HG03103 (cell line): ENCODE data around the gene GLDN.
"Not testable (repeated sequence)": the region's sequence is repeated elsewhere in the genome, so short reads cannot be mapped to it uniquely, and the experiment has no call there.

Source experiments
- ATAC-seq: cut with Tn5 transposase; IDR thresholded peaks from one replicate; pipeline ENCODE4 v1.9.1; 2021; ENCODE audit warnings: low read depth; ENCODE audit not compliant: unreplicated experiment

Gene GLDN

GRCh38 chr15:51438526-51438925 lies 97.1 kb downstream of the GLDN start:
- ATAC-seq: no peak

- no peak for ATAC-seq
Observed at GRCh38 chr15:51443282-51443914, 101.9 kb downstream of the GLDN start.

- no peak for ATAC-seq
Observed at GRCh38 chr15:51444112-51444511, 102.7 kb downstream of the GLDN start.

DNA sequence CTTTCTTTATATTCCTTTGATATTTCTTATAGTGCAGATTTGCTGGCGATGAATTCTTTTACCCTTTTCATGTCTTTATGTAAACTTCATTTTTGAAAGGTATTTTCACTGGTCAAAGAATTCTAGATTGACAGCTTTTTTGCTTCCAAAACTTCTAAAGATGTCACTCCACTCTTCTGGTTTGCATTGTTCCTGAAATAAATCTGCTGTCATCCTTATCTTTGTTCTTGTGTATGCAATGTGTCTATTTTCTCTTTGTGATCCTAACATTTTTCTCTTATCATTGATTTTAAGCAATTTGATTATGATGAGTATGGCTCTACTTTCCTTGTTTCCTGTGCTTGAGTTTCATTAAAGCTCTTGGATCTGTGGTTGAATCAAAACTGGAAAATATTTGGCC lies 103.4 kb downstream of the GLDN start:
- no peak for ATAC-seq

DNA sequence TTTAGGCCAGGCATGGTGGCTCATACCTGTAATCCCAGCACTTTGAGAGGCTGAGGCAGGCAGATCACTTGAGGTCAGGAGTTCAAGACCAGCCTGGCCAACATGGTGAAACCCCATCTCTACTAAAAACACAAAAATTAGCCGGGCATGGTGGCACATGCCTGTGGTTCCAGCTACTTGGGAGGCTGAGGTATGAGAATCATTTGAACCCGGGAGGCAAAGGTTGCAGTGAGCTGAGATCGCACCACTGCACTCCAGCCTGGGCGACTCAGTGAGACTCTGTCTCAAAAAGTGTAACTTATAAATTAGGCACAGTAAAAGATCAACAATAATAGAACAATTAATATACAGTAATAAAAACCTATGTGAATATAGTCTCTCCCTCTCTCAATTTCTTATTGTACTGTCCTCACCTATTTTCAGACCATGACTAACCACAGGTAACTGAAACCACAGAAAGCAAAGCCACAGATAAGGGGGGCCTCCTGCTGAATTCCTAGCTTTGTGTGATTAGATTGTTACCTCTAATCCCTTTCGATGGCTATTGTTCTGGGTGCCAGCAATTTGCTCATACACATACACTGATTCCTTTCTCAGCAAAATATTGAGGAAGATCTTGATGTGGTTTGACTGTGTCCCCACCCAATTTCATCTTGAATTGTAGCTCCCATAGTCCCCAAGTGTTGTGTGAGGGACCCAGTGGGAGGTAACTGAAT lies 104.7 kb downstream of the GLDN start:
- not testable (repeated sequence) for ATAC-seq

- ATAC-seq: no peak
Observed at GRCh38 chr15:51447855-51448621, 106.6 kb downstream of the GLDN start.

- ATAC-seq: no peak
Observed at GRCh38 chr15:51448622-51449399, 107.4 kb downstream of the GLDN start.

GRCh38 chr15:51450001-51450400 lies 108.5 kb downstream of the GLDN start:
- ATAC-seq: no peak
